Mesenchymal stem cell (in vitro differentiated cells and primary cell): ENCODE measurements around the gene COX8A.

Experiments
- DNase-seq: peaks from one replicate; pipeline ENCODE4 v3.0.0-alpha.2; 2013
- H2AFZ ChIP-seq: one replicate; pipeline ENCODE4 v1.6.1; 2013; ENCODE audit warnings: low read depth, mild to moderate bottlenecking, control low read depth, inconsistent platforms, low read length, moderate library complexity
- H2AK5ac ChIP-seq: 2 replicates; pipeline ENCODE4 v1.6.1; 2013; ENCODE audit warnings: low read length, moderate library complexity, mild to moderate bottlenecking, inconsistent platforms; ENCODE audit not compliant: severe bottlenecking
- H2BK120ac ChIP-seq: one replicate; pipeline ENCODE4 v1.6.1; 2013; ENCODE audit warnings: low read depth, mild to moderate bottlenecking, inconsistent platforms, low read length, moderate library complexity
- H2BK12ac ChIP-seq, 2 experiments: one replicate each; pipeline ENCODE4 v1.6.1; 2013; ENCODE audit warnings: inconsistent platforms in 2 of 2, low read length in 2 of 2, mild to moderate bottlenecking in 2 of 2, moderate library complexity in 2 of 2, control low read depth in 1 of 2
- H2BK15ac ChIP-seq: one replicate; pipeline ENCODE4 v1.6.1; 2013; ENCODE audit warnings: mild to moderate bottlenecking, low read depth, inconsistent platforms; ENCODE audit not compliant: poor library complexity, severe bottlenecking
- H2BK5ac ChIP-seq: 2 replicates; pipeline ENCODE4 v1.6.1; 2013; ENCODE audit warnings: low read depth, mild to moderate bottlenecking, low read length, control low read depth, inconsistent platforms; ENCODE audit not compliant: poor library complexity, severe bottlenecking
- H3K14ac ChIP-seq, 2 experiments: one replicate each; pipeline ENCODE4 v1.6.1; 2013; ENCODE audit warnings: inconsistent platforms in 2 of 2, low read length in 2 of 2, control low read depth in 1 of 2, mild to moderate bottlenecking in 1 of 2, moderate library complexity in 1 of 2
- H3K18ac ChIP-seq, 2 experiments: one replicate each; pipeline ENCODE4 v1.6.1; 2013; ENCODE audit warnings: inconsistent platforms in 2 of 2, low read length in 2 of 2, control low read depth in 1 of 2, low read depth in 1 of 2, mild to moderate bottlenecking in 1 of 2
- H3K23ac ChIP-seq, 2 experiments: one replicate each; pipeline ENCODE4 v1.6.1; 2013; ENCODE audit warnings: inconsistent platforms in 2 of 2, low read length in 2 of 2, mild to moderate bottlenecking in 2 of 2, moderate library complexity in 2 of 2, control low read depth in 1 of 2
- H3K27ac ChIP-seq: 2 replicates; pipeline ENCODE4 v1.5.1; 2013; ENCODE audit warnings: mild to moderate bottlenecking, moderate library complexity, low read length, control low read depth, inconsistent platforms; ENCODE audit not compliant: poor library complexity, severe bottlenecking
- H3K27me3 ChIP-seq, 2 experiments: 2 replicates each; pipeline versions ENCODE4 v1.6.1 to v1.7.0; 2013; ENCODE audit warnings: low read length in 2 of 2, mild to moderate bottlenecking in 2 of 2, moderate library complexity in 2 of 2, control low read depth in 1 of 2, inconsistent platforms in 1 of 2; ENCODE audit not compliant: control insufficient read depth in 1 of 2, insufficient read depth in 1 of 2
- H3K36me3 ChIP-seq, 2 experiments: 2 replicates each; pipeline versions ENCODE4 v1.6.1 to v1.7.0; 2013; ENCODE audit warnings: low read length in 2 of 2, control low read depth in 1 of 2, inconsistent platforms in 1 of 2, low read depth in 1 of 2, mild to moderate bottlenecking in 1 of 2; ENCODE audit not compliant: insufficient read depth in 2 of 2, control insufficient read depth in 1 of 2
- H3K4ac ChIP-seq, 2 experiments: one replicate each; pipeline ENCODE4 v1.6.1; 2013; ENCODE audit warnings: inconsistent platforms in 2 of 2, low read length in 2 of 2, mild to moderate bottlenecking in 2 of 2, moderate library complexity in 2 of 2, control low read depth in 1 of 2, low read depth in 1 of 2
- H3K4me1 ChIP-seq: 2 replicates; pipeline ENCODE4 v1.6.1; 2013; ENCODE audit warnings: low read depth, low read length, control low read depth; ENCODE audit not compliant: control insufficient read depth, insufficient read depth
- H3K4me2 ChIP-seq: 2 replicates; pipeline ENCODE4 v1.6.1; 2013; ENCODE audit warnings: low read length, mild to moderate bottlenecking, inconsistent platforms; ENCODE audit not compliant: poor library complexity, severe bottlenecking
- H3K4me3 ChIP-seq, 2 experiments: 2 replicates each; pipeline versions ENCODE4 v1.5.1 to v1.7.0; 2013; ENCODE audit warnings: low read length in 2 of 2, mild to moderate bottlenecking in 2 of 2, control low read depth in 1 of 2, low read depth in 1 of 2; ENCODE audit not compliant: insufficient read depth in 1 of 2
- H3K79me1 ChIP-seq: replicated peaks from 2 replicates; pipeline ENCODE4 v1.6.1; 2013; ENCODE audit warnings: mild to moderate bottlenecking, control low read depth, low read length, inconsistent platforms; ENCODE audit not compliant: poor library complexity, severe bottlenecking
- H3K9ac ChIP-seq: 2 replicates; pipeline ENCODE4 v1.7.0; 2013; ENCODE audit warnings: mild to moderate bottlenecking, low read length, moderate library complexity
- H3K9me3 ChIP-seq: 2 replicates; pipeline ENCODE4 v1.7.0; 2013; ENCODE audit warnings: mild to moderate bottlenecking, low read length; ENCODE audit not compliant: control insufficient read depth
- H4K8ac ChIP-seq: one replicate; pipeline ENCODE4 v1.6.1; 2013; ENCODE audit warnings: inconsistent platforms, mild to moderate bottlenecking, low read length, moderate library complexity
- H4K91ac ChIP-seq: one replicate; pipeline ENCODE4 v1.6.1; 2013; ENCODE audit warnings: mild to moderate bottlenecking, low read length, inconsistent platforms
- WGBS: methylation state at CpG from one replicate; pipeline ENCODE4 v1.1.7; 2013; ENCODE audit warnings: mixed read lengths; 5-methylcytosine and 5-hydroxymethylcytosine counted together

Gene COX8A

DNA sequence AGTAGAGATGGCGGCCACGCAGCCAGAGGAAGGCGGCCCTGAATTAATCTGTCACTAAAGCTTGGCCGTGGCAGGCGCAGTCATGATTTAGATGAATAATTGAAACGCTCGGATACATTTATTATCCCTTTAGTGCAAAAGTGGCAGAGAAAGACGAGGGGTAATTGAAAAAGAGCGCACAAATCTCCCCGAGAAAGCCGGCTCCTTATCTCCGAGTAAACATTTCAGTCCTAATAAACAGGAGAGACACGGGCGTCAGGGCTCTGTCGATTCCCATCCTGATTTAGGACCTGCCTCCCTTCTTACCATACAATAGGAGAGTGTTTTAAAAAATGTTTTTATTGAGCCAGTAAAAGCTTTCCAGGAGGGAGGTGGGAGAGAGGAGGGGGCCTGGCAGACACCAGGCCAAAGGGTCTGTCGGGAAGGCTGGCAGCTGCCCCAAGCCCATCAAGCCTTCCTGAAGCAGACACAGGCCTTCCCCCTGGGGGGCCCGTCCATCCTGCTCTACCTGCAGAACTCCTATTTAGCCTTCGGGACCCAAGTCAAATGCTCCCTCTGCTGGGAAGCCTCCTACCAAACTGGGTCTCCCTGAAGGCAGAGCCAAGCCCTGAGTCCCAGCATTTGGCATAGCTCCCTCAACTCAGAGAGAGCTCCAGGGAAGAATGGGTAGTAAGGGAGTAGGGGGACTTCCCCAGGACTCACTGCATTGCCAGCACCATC, 34.7 kb downstream of the COX8A start:
- DNase-seq, result no peak
- Histone ChIP-seq H2BK120ac (no peak overlapping the region), H3K18ac (no peak overlapping the region), H3K27ac (no peak overlapping the region), H3K4me1 (peaks cover 29% of the 10 kb centered on the region), H3K4me3 (no peak overlapping the region), H3K9ac (no peak overlapping the region), H2BK5ac (no peak overlapping the region), H3K14ac (no peak overlapping the region), H2AFZ (no peak overlapping the region), H3K23ac (no peak overlapping the region), H4K91ac (no peak overlapping the region), H3K9me3 (no peaks in the 10 kb centered on the region), H2AK5ac (no peak overlapping the region), H3K79me1 (no peaks in the 10 kb centered on the region), H3K36me3 (no peaks in the 10 kb centered on the region), H2BK12ac (no peak overlapping the region), H3K4me2 (no peak overlapping the region), H2BK15ac (no peak overlapping the region), H3K4ac (no peak overlapping the region), H3K27me3 (peaks cover 0 to 5% of the 10 kb centered on the region in 2 experiments), H4K8ac (no peak overlapping the region)
- WGBS, result 69% methylated on average over 15 of the region's 18 CpGs

DNA sequence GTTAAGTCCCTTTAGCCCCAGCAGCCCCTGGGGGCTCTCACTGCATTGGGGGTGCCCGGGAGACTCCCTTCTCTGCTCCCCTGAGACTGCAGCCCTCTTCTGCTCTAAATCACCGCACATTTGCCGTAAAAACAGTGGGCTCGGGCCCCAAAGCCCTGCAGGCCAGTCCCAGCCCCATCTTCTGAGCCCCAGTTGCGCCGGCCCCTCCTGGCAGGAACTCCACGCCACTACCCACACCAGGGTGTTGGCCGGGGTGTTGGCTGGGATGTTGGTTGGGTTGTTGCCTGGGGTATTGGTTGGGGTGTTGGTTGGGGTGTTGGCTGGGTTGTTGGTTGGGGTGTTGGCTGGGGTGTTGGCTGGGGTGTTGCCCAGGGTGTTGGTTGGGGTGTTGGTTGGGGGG, 35.3 kb downstream of the COX8A start:
- WGBS, result 96% methylated on average over 8 of the region's 8 CpGs

DNA sequence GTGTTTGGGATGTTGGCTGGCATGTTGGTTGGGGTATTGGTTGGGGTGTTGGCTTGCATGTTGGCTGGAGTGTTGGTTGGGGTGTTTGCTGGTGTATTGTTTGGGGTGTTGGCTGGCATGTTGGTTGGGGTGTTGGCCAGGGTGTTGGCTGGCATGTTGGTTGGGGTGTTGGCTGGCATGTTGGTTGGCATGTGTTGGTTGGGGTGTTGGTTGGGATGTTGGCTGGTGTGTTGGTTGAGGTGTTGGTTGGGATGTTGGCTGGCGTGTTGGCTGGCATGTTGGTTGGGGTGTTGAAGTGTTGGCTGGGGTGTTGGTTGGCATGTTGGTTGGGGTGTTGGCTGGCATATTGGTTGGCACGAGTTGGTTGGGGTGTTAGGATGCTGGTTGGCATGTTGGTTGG, 36.4 kb downstream of the COX8A start:
- H4K8ac ChIP-seq, result no peak overlapping the region
- H2BK5ac ChIP-seq, result no peak overlapping the region
- no peak overlapping the region for H3K4me2 ChIP-seq
- H3K79me1 ChIP-seq, result no peaks in the 10 kb centered on the region
- H2AFZ ChIP-seq, result no peak overlapping the region
- no peak overlapping the region for H2BK12ac ChIP-seq
- no peak overlapping the region for H3K9ac ChIP-seq
- no peak for DNase-seq
- H3K36me3 ChIP-seq, result no peaks in the 10 kb centered on the region
- H3K4ac ChIP-seq, result no peak overlapping the region
- H2AK5ac ChIP-seq, result no peak overlapping the region
- 83% methylated on average over 2 of the region's 2 CpGs for WGBS
- peaks cover 24% of the 10 kb centered on the region for H3K4me1 ChIP-seq
- no peak overlapping the region for H3K18ac ChIP-seq
- no peak overlapping the region for H2BK120ac ChIP-seq
- H3K4me3 ChIP-seq, result no peak overlapping the region
- H3K14ac ChIP-seq, result no peak overlapping the region
- H3K27me3 ChIP-seq, result peaks cover 0 to 8% of the 10 kb centered on the region in 2 experiments
- no peak overlapping the region for H4K91ac ChIP-seq
- no peak overlapping the region for H3K23ac ChIP-seq
- no peak overlapping the region for H2BK15ac ChIP-seq
- no peak overlapping the region for H3K27ac ChIP-seq
- no peaks in the 10 kb centered on the region for H3K9me3 ChIP-seq

More for the DNA sequence above, 35.3 kb downstream of the COX8A start:
- Histone ChIP-seq H4K91ac (no peak overlapping the region), H3K9ac (no peak overlapping the region), H2AK5ac (no peak overlapping the region), H3K27ac (no peak overlapping the region), H3K27me3 (peaks cover 0 to 5% of the 10 kb centered on the region in 2 experiments), H3K23ac (no peak overlapping the region), H2BK5ac (no peak overlapping the region), H4K8ac (no peak overlapping the region), H2AFZ (no peak overlapping the region), H3K4me1 (peaks cover 24% of the 10 kb centered on the region), H3K79me1 (no peaks in the 10 kb centered on the region), H2BK12ac (no peak overlapping the region), H3K14ac (no peak overlapping the region), H3K4ac (no peak overlapping the region), H2BK15ac (no peak overlapping the region), H3K18ac (no peak overlapping the region), H3K4me2 (no peak overlapping the region), H3K4me3 (no peak overlapping the region), H3K9me3 (no peaks in the 10 kb centered on the region), H3K36me3 (no peaks in the 10 kb centered on the region), H2BK120ac (no peak overlapping the region)
- no peak for DNase-seq

DNA sequence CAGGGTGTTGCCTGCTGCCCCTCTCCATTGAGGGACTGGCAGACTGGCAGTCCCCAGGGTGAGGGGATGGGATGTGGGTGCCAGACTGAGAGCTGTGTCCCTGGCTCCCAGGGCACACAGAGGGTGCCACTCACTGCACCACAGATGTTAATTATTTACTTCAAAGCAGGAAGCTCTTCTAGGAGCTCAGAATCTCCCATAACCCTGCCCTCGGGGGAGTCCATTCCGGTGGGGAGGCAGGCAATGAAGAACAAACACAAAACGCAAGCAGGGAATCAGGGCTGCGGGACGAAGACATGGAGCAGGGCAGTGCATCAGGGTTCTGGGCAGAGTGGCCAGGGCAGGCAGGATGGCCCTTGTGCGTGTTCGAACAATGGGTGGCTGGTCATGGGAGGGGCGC, 37.0 kb downstream of the COX8A start:
- no peak overlapping the region for H3K23ac ChIP-seq
- H3K36me3 ChIP-seq, result no peaks in the 10 kb centered on the region
- no peak overlapping the region for H2AFZ ChIP-seq
- no peak overlapping the region for H3K4me2 ChIP-seq
- DNase-seq, result no peak
- peaks cover 24% of the 10 kb centered on the region for H3K4me1 ChIP-seq
- no peak overlapping the region for H3K4me3 ChIP-seq
- H3K14ac ChIP-seq, result no peak overlapping the region
- H2BK120ac ChIP-seq, result no peak overlapping the region
- H3K4ac ChIP-seq, result no peak overlapping the region
- no peak overlapping the region for H3K9ac ChIP-seq
- no peak overlapping the region for H2AK5ac ChIP-seq
- H3K27ac ChIP-seq, result no peak overlapping the region
- WGBS, result 94% methylated on average over 8 of the region's 8 CpGs
- peaks cover 0 to 13% of the 10 kb centered on the region in 2 experiments for H3K27me3 ChIP-seq
- no peak overlapping the region for H4K91ac ChIP-seq
- H2BK15ac ChIP-seq, result no peak overlapping the region
- H2BK5ac ChIP-seq, result no peak overlapping the region
- no peak overlapping the region for H4K8ac ChIP-seq
- no peak overlapping the region for H3K18ac ChIP-seq
- no peak overlapping the region for H2BK12ac ChIP-seq
- no peaks in the 10 kb centered on the region for H3K79me1 ChIP-seq
- no peaks in the 10 kb centered on the region for H3K9me3 ChIP-seq
